GM21786 (cell line): Measurements from ENCODE around the gene TAX1BP1.

Experiments
- ATAC-seq: cut with Tn5 transposase; IDR thresholded peaks from one replicate; pipeline ENCODE4 v1.9.1; 2021; ENCODE audit not compliant: unreplicated experiment

The TAX1BP1 gene

GRCh38 chr7:27739909-27740448 lies at the start of gene TAX1BP1:
Gene TAX1BP1 (plus strand): TSS chr7:27740162. CDS start chr7:27748525, 8,363 bp downstream.
- peak; percentile 92 for ATAC-seq

- ATAC-seq: no peak
Observed at GRCh38 chr7:27690649-27691048, 49.3 kb upstream of the TAX1BP1 start.

GRCh38 chr7:27693794-27694193 lies 46.2 kb upstream of the TAX1BP1 start:
- no peak for ATAC-seq

- ATAC-seq: no peak
Observed at GRCh38 chr7:27695096-27695495, 44.9 kb upstream of the TAX1BP1 start.

GRCh38 chr7:27697861-27698430 lies 42.0 kb upstream of the TAX1BP1 start:
- ATAC-seq: peak; percentile 94

GRCh38 chr7:27699751-27700150 lies 40.2 kb upstream of the TAX1BP1 start:
- no peak for ATAC-seq

- ATAC-seq: no peak
Observed at GRCh38 chr7:27700501-27700900, 39.5 kb upstream of the TAX1BP1 start.

- no peak for ATAC-seq
Observed at GRCh38 chr7:27703181-27703580, 36.8 kb upstream of the TAX1BP1 start.

- no peak for ATAC-seq
Observed at GRCh38 chr7:27704422-27705199, 35.4 kb upstream of the TAX1BP1 start.

GRCh38 chr7:27705200-27705594 lies 34.8 kb upstream of the TAX1BP1 start:
- ATAC-seq: no peak

GRCh38 chr7:27708485-27708884 lies 31.5 kb upstream of the TAX1BP1 start:
- no peak for ATAC-seq

- ATAC-seq: no peak
Observed at GRCh38 chr7:27709137-27710075, 30.6 kb upstream of the TAX1BP1 start.

GRCh38 chr7:27712217-27712616 lies 27.7 kb upstream of the TAX1BP1 start:
- ATAC-seq: no peak

- no peak for ATAC-seq
Observed at GRCh38 chr7:27714831-27715444, 25.0 kb upstream of the TAX1BP1 start.

GRCh38 chr7:27723085-27723484 lies 16.9 kb upstream of the TAX1BP1 start:
- no peak for ATAC-seq

GRCh38 chr7:27727058-27727457 lies 12.9 kb upstream of the TAX1BP1 start:
- ATAC-seq: no peak

- no peak for ATAC-seq
Observed at GRCh38 chr7:27730112-27730511, 9.8 kb upstream of the TAX1BP1 start.

GRCh38 chr7:27734583-27734982 lies 5.4 kb upstream of the TAX1BP1 start:
- ATAC-seq: no peak

- no peak for ATAC-seq
Observed at GRCh38 chr7:27735165-27735564, 4.8 kb upstream of the TAX1BP1 start.

GRCh38 chr7:27735831-27736230 lies 4.1 kb upstream of the TAX1BP1 start:
- ATAC-seq: no peak

GRCh38 chr7:27737178-27737577 lies 2.8 kb upstream of the TAX1BP1 start:
- no peak for ATAC-seq
